Mesodermal cell (in vitro differentiated cells): ENCODE results near the gene HOXA11.
A peak's percentile ranks its signal among the peaks of the same experiment; 100 is the strongest.

Experiments
- H3K27ac ChIP-seq: 2 replicates; pipeline ENCODE4 v1.7.0; 2013; ENCODE audit warnings: mild to moderate bottlenecking, low read depth, low read length, moderate library complexity; ENCODE audit not compliant: severe bottlenecking
- H3K36me3 ChIP-seq: 2 replicates; pipeline ENCODE4 v1.7.1; 2013; ENCODE audit warnings: mild to moderate bottlenecking, low read length, moderate library complexity; ENCODE audit not compliant: control insufficient read depth, insufficient read depth
- H3K4me1 ChIP-seq: one replicate; pipeline ENCODE4 v1.7.1; 2013; ENCODE audit warnings: mild to moderate bottlenecking, low read length; ENCODE audit not compliant: insufficient read depth, control insufficient read depth, poor library complexity, severe bottlenecking
- H3K4me3 ChIP-seq: 2 replicates; pipeline ENCODE4 v1.7.0; 2013; ENCODE audit warnings: low read length, control low read depth, mild to moderate bottlenecking; ENCODE audit not compliant: insufficient read depth, poor library complexity, severe bottlenecking; ENCODE audit errors: extremely low read depth
- H3K9me3 ChIP-seq: 2 replicates; pipeline ENCODE4 v1.7.1; 2013; ENCODE audit warnings: mild to moderate bottlenecking, low read length, moderate library complexity; ENCODE audit not compliant: control insufficient read depth
- WGBS, 2 experiments: methylation state at CpG; one replicate each; pipeline ENCODE4 v1.1.5; 2013; ENCODE audit warnings: missing lambda C conversion rate in 2 of 2; ENCODE audit not compliant: insufficient coverage in 2 of 2; 5-methylcytosine and 5-hydroxymethylcytosine counted together

The HOXA11 gene

GRCh38 chr7:27176962-27177794 lies 7.9 kb downstream of the HOXA11 start:
- Histone ChIP-seq H3K9me3 (no peaks in the 10 kb centered on the region), H3K4me3 (no peak overlapping the region), H3K36me3 (no peaks in the 10 kb centered on the region), H3K27ac (no peak overlapping the region), H3K4me1 (peaks cover 3% of the 10 kb centered on the region)
- WGBS, 2 experiments, result 20 to 26% methylated on average over 17 of the region's 22 CpGs

GRCh38 chr7:27176524-27176845 lies 8.5 kb downstream of the HOXA11 start:
- Histone ChIP-seq H3K4me1 (peaks cover 3% of the 10 kb centered on the region), H3K27ac (no peak overlapping the region), H3K36me3 (no peaks in the 10 kb centered on the region), H3K9me3 (no peaks in the 10 kb centered on the region), H3K4me3 (no peak overlapping the region)
- 50 to 73% methylated on average over 2 of the region's 3 CpGs for WGBS, 2 experiments

GRCh38 chr7:27175626-27176523 lies 9.2 kb downstream of the HOXA11 start:
- Histone ChIP-seq H3K4me3 (no peak overlapping the region), H3K36me3 (no peaks in the 10 kb centered on the region), H3K9me3 (no peaks in the 10 kb centered on the region), H3K4me1 (peaks cover 3% of the 10 kb centered on the region), H3K27ac (no peak overlapping the region)
- 7 to 11% methylated on average over 38 to 40 of the region's 40 CpGs for WGBS, 2 experiments

GRCh38 chr7:27174874-27175625 lies 10.0 kb downstream of the HOXA11 start:
- 8 to 14% methylated on average over 6 to 7 of the region's 12 CpGs for WGBS, 2 experiments
- H3K4me1 ChIP-seq, result peaks cover 3% of the 10 kb centered on the region
- H3K9me3 ChIP-seq, result no peaks in the 10 kb centered on the region
- no peak overlapping the region for H3K4me3 ChIP-seq
- no peaks in the 10 kb centered on the region for H3K36me3 ChIP-seq
- H3K27ac ChIP-seq, result no peak overlapping the region

GRCh38 chr7:27173956-27174873 lies 10.8 kb downstream of the HOXA11 start, which contains the start of gene HOXA10:
HOXA10 (minus strand) TSS chr7:27174320; CDS start chr7:27174306, 14 bp downstream.
- Histone ChIP-seq H3K4me3 (peak within 1 kb of the TSS; percentile 26), H3K4me1 (peaks cover 3% of the 10 kb centered on the region), H3K27ac (no peak within 1 kb of the TSS), H3K9me3 (no peaks in the 10 kb centered on the region), H3K36me3 (no peaks in the 10 kb centered on the region)
- WGBS, 2 experiments, result 4 to 7% methylated on average over 58 to 63 of the region's 82 CpGs

GRCh38 chr7:27173511-27173955 lies 11.5 kb downstream of the HOXA11 start:
- peaks cover 3% of the 10 kb centered on the region for H3K4me1 ChIP-seq
- peak overlapping the region; percentile 26 for H3K4me3 ChIP-seq
- no peaks in the 10 kb centered on the region for H3K9me3 ChIP-seq
- H3K36me3 ChIP-seq, result no peaks in the 10 kb centered on the region
- H3K27ac ChIP-seq, result no peak overlapping the region
- WGBS, 2 experiments, result 1% methylated on average over 26 to 47 of the region's 59 CpGs

GRCh38 chr7:27172823-27173510 lies 12.1 kb downstream of the HOXA11 start:
- WGBS, 2 experiments, result 1 to 2% methylated on average over 36 to 48 of the region's 58 CpGs
- Histone ChIP-seq H3K9me3 (no peaks in the 10 kb centered on the region), H3K4me1 (peaks cover 3% of the 10 kb centered on the region), H3K27ac (peak overlapping the region; percentile 29), H3K4me3 (peak overlapping the region; percentile 26), H3K36me3 (no peaks in the 10 kb centered on the region)

- WGBS, 2 experiments, result 5 to 7% methylated on average over 10 of the region's 10 CpGs
- H3K9me3 ChIP-seq, result no peaks in the 10 kb centered on the region
- no peaks in the 10 kb centered on the region for H3K36me3 ChIP-seq
- H3K4me1 ChIP-seq, result peaks cover 3% of the 10 kb centered on the region
- peak overlapping the region; percentile 29 for H3K27ac ChIP-seq
- H3K4me3 ChIP-seq, result no peak overlapping the region
These were observed 12.7 kb downstream of the HOXA11 start for GRCh38 chr7:27172315-27172774.

- Histone ChIP-seq H3K9me3 (no peaks in the 10 kb centered on the region), H3K36me3 (no peaks in the 10 kb centered on the region), H3K4me1 (peaks cover 4% of the 10 kb centered on the region), H3K27ac (no peak overlapping the region), H3K4me3 (peak overlapping the region; percentile 2)
- WGBS, 2 experiments, result 3 to 5% methylated on average over 27 to 29 of the region's 30 CpGs
These were observed 13.3 kb downstream of the HOXA11 start for GRCh38 chr7:27171637-27172314.
